Panc1 (cell line): Measurements from ENCODE around the gene SLC37A1. TPM values are rescaled to one million over a fixed set of nuclear protein-coding genes. Genes with fewer than 3 reads are reported as not detected.

Experiments used
- ATAC-seq: fragments of 200-7000 bp; cut with Tn5 transposase; 2 replicates; pipeline ENCODE4 v1.9.1; 2020; ENCODE audit warnings: mild to moderate bottlenecking, moderate library complexity
- BruUV-seq: library from RNA; stranded (reverse); fragments of 400-500 nt; replicated peaks from 2 replicates; lab custom pipeline; 2021; lab: Mats Ljungman, UMichigan
- CTCF ChIA-PET: fragments of 300-600 bp; sonication (Branson Sonifier 250); formaldehyde crosslinking; loops from one replicate; lab custom pipeline; 2022; ENCODE audit warnings: antibody characterized with exemption; lab: Charles Lee
- POLR2A ChIA-PET: fragments of 300-600 bp; sonication (Branson Sonifier 250); formaldehyde crosslinking; loops from one replicate; lab custom pipeline; 2022; ENCODE audit warnings: antibody characterized with exemption; lab: Charles Lee
- DNase-seq: peaks from one replicate; pipeline ENCODE4 v3.0.0-alpha.2; 2010; ENCODE audit warnings: low read depth, low spot score
- H3K27ac ChIP-seq: 2 replicates; pipeline ENCODE4 v1.5.1; 2011; ENCODE audit warnings: mild to moderate bottlenecking, low read length, inconsistent platforms
- H3K27me3 ChIP-seq: fragments of 200-500 bp; sonication (Bioruptor generic); 2 replicates; pipeline ENCODE4 v1.6.0; 2014; ENCODE audit warnings: low read length, inconsistent platforms; ENCODE audit not compliant: control insufficient read depth, insufficient read depth
- H3K36me3 ChIP-seq: fragments of 200-500 bp; sonication (Bioruptor generic); 2 replicates; pipeline ENCODE4 v1.5.1; 2014; ENCODE audit warnings: inconsistent platforms, mild to moderate bottlenecking, low read length, moderate library complexity; ENCODE audit not compliant: control insufficient read depth, insufficient read depth
- H3K4me1 ChIP-seq: 2 replicates; pipeline ENCODE4 v1.5.1; 2011; ENCODE audit warnings: inconsistent platforms, mild to moderate bottlenecking, low read length, moderate library complexity; ENCODE audit not compliant: control insufficient read depth, insufficient read depth
- H3K4me3 ChIP-seq, 2 experiments: 2 replicates each; pipeline ENCODE4 v1.5.1; 2011 to 2012; ENCODE audit warnings: low read depth in 2 of 2, low read length in 2 of 2, mild to moderate bottlenecking in 2 of 2, inconsistent platforms in 1 of 2, moderate library complexity in 1 of 2
- H3K9me3 ChIP-seq: fragments of 200-500 bp; sonication (Bioruptor generic); 2 replicates; pipeline ENCODE4 v1.5.1; 2014; ENCODE audit warnings: low read depth, mild to moderate bottlenecking, inconsistent platforms, low read length, moderate library complexity; ENCODE audit not compliant: control insufficient read depth, insufficient read depth
- POLR2AphosphoS5 ChIP-seq: IDR thresholded peaks from 2 replicates; pipeline ENCODE4 v1.6.1; 2012; ENCODE audit warnings: mild to moderate bottlenecking, low read depth, low read length, moderate library complexity
- SIN3A ChIP-seq: IDR thresholded peaks from 2 replicates; pipeline ENCODE4 v1.6.1; 2012; ENCODE audit warnings: low read depth, mild to moderate bottlenecking, low read length, moderate library complexity, borderline replicate concordance; ENCODE audit not compliant: insufficient read depth
- TCF7L2 ChIP-seq: IDR thresholded peaks from 2 replicates; pipeline ENCODE4 v1.6.1; 2011; ENCODE audit warnings: mild to moderate bottlenecking, low read depth, low read length, inconsistent platforms
- in situ Hi-C: cut with HindIII; loops from 2 replicates; pipeline ENCODE4 v1.10.0; 2016; ENCODE audit warnings: low sequenced_read_pairs, low pct_unique_long_range_greater_than_20kb
- intact Hi-C: fragments of 100-400 bp; cut with micrococcal nuclease; formaldehyde crosslinking; loops from one replicate; pipeline ENCODE4 v1.10.0; 2022; ENCODE audit not compliant: unreplicated experiment
- total RNA-seq: library from RNA; stranded (reverse); gene quantifications from one replicate; pipeline ENCODE4 v1.2.1, GENCODE V29; 2021; ENCODE audit not compliant: unreplicated experiment
- TF ChIP-seq, protein P1 (sequence below): fragments of 450-650 bp; IDR thresholded peaks from 2 replicates; pipeline ENCODE4 v1.5.1; 2017; ENCODE audit warnings: mild to moderate bottlenecking
- TF ChIP-seq, protein P2 (sequence below), 2 experiments: IDR thresholded peaks; 2 replicates each; pipeline ENCODE4 v1.6.1; 2011 to 2012; ENCODE audit warnings: low read depth in 2 of 2, control low read depth in 1 of 2, low read length in 1 of 2, mild to moderate bottlenecking in 1 of 2, moderate library complexity in 1 of 2; ENCODE audit not compliant: insufficient read depth in 1 of 2

Gene SLC37A1
- total RNA-seq, 1 experiment from 2014 or later: 7.7 TPM

DNA sequence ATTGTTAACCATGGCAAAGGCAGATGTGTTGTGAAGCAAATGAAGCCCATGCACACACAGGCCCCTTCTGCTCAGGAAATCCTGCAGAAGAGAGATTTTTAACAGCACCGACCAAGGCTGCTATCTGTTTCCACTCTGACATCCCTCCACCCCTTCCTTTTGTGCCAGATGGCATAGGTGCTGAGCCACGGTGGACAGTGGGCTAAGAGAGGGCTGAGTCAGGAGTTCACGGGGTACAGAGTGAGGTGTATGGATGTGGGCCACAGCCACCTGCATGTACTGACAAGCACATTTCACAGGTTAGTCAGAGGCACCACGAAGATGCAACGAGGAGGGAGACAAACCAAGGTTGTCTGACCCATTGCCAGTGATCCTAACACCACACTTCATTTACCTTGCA lies 27.1 kb upstream of the SLC37A1 start:
- ATAC-seq (no peak), DNase-seq (no peak)
- no TSS peak for BruUV-seq
- no peaks in the 10 kb centered on the region for H3K9me3 ChIP-seq
- H3K4me3 ChIP-seq: no peak overlapping the region
- no peaks in the 10 kb centered on the region for H3K27me3 ChIP-seq
- no peaks in the 10 kb centered on the region for H3K36me3 ChIP-seq
- CTCF ChIA-PET: no interaction called here
- TF ChIP-seq, protein P1, sequence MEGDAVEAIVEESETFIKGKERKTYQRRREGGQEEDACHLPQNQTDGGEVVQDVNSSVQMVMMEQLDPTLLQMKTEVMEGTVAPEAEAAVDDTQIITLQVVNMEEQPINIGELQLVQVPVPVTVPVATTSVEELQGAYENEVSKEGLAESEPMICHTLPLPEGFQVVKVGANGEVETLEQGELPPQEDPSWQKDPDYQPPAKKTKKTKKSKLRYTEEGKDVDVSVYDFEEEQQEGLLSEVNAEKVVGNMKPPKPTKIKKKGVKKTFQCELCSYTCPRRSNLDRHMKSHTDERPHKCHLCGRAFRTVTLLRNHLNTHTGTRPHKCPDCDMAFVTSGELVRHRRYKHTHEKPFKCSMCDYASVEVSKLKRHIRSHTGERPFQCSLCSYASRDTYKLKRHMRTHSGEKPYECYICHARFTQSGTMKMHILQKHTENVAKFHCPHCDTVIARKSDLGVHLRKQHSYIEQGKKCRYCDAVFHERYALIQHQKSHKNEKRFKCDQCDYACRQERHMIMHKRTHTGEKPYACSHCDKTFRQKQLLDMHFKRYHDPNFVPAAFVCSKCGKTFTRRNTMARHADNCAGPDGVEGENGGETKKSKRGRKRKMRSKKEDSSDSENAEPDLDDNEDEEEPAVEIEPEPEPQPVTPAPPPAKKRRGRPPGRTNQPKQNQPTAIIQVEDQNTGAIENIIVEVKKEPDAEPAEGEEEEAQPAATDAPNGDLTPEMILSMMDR: no peak
- TF ChIP-seq SIN3A (no peak), POLR2AphosphoS5 (no peak), TCF7L2 (no peak)
- TF ChIP-seq, protein P2, sequence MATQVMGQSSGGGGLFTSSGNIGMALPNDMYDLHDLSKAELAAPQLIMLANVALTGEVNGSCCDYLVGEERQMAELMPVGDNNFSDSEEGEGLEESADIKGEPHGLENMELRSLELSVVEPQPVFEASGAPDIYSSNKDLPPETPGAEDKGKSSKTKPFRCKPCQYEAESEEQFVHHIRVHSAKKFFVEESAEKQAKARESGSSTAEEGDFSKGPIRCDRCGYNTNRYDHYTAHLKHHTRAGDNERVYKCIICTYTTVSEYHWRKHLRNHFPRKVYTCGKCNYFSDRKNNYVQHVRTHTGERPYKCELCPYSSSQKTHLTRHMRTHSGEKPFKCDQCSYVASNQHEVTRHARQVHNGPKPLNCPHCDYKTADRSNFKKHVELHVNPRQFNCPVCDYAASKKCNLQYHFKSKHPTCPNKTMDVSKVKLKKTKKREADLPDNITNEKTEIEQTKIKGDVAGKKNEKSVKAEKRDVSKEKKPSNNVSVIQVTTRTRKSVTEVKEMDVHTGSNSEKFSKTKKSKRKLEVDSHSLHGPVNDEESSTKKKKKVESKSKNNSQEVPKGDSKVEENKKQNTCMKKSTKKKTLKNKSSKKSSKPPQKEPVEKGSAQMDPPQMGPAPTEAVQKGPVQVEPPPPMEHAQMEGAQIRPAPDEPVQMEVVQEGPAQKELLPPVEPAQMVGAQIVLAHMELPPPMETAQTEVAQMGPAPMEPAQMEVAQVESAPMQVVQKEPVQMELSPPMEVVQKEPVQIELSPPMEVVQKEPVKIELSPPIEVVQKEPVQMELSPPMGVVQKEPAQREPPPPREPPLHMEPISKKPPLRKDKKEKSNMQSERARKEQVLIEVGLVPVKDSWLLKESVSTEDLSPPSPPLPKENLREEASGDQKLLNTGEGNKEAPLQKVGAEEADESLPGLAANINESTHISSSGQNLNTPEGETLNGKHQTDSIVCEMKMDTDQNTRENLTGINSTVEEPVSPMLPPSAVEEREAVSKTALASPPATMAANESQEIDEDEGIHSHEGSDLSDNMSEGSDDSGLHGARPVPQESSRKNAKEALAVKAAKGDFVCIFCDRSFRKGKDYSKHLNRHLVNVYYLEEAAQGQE (IDR thresholded peaks at IDR 0.05; ENCODE audit: insufficient read depth in 1 of 2, low read depth in 2 of 2, low read length in 1 of 2): no peak
- no peaks in the 10 kb centered on the region for H3K4me1 ChIP-seq
- POLR2A ChIA-PET: no interaction called here
- in situ Hi-C loops (no loop called here), intact Hi-C loops (no loop called here)
- no peak overlapping the region for H3K27ac ChIP-seq

DNA sequence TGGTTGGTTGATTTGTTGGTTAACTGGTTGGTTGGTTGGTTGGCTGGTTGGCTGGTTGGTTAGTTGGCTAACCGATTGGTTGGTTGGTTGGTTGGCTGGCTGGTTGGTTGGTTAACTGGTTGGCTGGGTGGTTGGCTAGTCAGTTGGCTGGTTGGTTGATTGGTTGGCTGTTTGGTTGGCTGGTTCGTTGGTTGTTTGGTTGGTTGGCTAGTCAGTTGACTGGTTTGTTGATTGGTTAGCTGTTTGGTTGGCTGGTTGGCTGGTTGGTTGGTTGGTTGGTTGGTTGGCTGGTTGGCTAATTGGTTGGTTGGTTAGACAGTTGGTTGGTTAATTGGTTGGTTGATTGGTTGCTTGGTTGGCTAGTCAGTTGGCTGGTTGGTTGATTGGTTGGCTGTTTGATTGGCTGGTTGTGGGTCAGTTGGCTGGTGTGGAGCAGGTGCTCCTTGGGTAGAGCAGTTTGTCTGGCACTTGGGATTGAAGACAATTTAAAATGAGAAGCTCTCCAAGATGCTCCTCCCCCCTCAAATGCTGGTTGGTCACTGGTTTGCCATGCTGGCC lies 24.6 kb upstream of the SLC37A1 start:
- in situ Hi-C loops (no loop called here), intact Hi-C loops (no loop called here)
- CTCF ChIA-PET: no interaction called here
- no peaks in the 10 kb centered on the region for H3K9me3 ChIP-seq
- TF ChIP-seq, protein P2 (IDR thresholded peaks at IDR 0.05; ENCODE audit: insufficient read depth in 1 of 2, low read depth in 2 of 2, low read length in 1 of 2): no peak
- TF ChIP-seq POLR2AphosphoS5 (no peak), SIN3A (no peak), TCF7L2 (no peak)
- TF ChIP-seq, protein P1: no peak
- H3K27me3 ChIP-seq: no peaks in the 10 kb centered on the region
- ATAC-seq (no peak), DNase-seq (no peak)
- POLR2A ChIA-PET: no interaction called here
- H3K36me3 ChIP-seq: no peaks in the 10 kb centered on the region
- H3K27ac ChIP-seq: no peak overlapping the region
- no peak overlapping the region for H3K4me3 ChIP-seq
- BruUV-seq: no TSS peak
- no peaks in the 10 kb centered on the region for H3K4me1 ChIP-seq
